GM12801 (cell line): ENCODE measurements around the gene FAM98A.

Source experiments
- TF ChIP-seq, protein P1 (sequence below): IDR thresholded peaks from one replicate; pipeline ENCODE4 v1.5.1; 2011; ENCODE audit warnings: control low read depth; ENCODE audit not compliant: insufficient read length; ENCODE audit errors: extremely low read depth

FAM98A gene

DNA sequence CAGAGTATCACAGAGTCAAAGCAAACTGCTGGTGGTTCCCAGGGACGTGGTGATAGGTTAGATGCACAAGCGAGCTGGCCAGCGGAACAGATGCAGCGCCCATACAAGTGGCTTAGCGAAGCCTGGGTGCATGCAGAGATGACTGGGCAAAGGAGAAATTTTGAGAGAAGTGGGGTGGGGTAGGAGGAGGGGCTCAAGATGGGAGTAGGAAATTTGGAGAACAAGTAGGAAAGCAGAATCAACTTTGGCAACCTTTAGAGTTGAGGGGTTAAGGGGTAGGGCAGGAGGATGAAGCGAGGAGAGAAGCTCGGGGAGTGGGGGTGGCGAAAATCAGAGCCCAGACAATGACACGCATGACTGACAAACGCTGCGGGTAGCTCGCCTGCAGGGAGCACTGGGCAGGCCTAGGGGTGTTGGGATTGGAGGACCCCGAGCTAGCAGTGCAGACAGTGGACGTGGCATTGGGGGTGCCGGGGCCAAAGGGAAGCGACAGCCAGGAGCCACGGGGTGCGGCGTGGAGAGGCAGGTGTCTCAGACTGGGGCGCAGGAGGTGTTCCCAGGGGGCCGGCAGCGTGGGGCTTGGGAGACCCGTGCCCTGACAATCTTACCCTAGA lies 431 bp downstream of the FAM98A start:
- TF ChIP-seq, protein P1, sequence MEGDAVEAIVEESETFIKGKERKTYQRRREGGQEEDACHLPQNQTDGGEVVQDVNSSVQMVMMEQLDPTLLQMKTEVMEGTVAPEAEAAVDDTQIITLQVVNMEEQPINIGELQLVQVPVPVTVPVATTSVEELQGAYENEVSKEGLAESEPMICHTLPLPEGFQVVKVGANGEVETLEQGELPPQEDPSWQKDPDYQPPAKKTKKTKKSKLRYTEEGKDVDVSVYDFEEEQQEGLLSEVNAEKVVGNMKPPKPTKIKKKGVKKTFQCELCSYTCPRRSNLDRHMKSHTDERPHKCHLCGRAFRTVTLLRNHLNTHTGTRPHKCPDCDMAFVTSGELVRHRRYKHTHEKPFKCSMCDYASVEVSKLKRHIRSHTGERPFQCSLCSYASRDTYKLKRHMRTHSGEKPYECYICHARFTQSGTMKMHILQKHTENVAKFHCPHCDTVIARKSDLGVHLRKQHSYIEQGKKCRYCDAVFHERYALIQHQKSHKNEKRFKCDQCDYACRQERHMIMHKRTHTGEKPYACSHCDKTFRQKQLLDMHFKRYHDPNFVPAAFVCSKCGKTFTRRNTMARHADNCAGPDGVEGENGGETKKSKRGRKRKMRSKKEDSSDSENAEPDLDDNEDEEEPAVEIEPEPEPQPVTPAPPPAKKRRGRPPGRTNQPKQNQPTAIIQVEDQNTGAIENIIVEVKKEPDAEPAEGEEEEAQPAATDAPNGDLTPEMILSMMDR, result no peak

- TF ChIP-seq, protein P1, result no peak
These were observed 2.1 kb downstream of the FAM98A start for GRCh38 chr2:33597026-33597425.

DNA sequence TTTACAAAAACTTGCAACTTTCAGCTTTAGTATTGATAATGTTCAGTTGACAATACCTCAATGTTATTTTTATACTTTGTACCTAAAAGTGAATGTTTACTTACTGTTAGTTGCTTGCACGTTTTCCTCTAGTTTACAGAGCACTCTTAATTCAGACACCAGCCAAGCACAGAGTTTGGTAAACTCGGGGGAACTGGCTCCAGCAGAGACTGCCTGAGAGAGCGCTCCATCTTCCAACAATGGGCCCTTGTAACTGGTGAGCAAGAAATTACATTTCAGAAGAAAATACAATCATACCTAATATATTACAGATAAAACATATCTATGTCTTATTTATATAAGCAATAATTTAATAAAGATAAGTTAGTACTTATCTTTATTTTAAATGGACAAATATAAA lies 3.7 kb downstream of the FAM98A start:
- TF ChIP-seq, protein P1, result no peak

DNA sequence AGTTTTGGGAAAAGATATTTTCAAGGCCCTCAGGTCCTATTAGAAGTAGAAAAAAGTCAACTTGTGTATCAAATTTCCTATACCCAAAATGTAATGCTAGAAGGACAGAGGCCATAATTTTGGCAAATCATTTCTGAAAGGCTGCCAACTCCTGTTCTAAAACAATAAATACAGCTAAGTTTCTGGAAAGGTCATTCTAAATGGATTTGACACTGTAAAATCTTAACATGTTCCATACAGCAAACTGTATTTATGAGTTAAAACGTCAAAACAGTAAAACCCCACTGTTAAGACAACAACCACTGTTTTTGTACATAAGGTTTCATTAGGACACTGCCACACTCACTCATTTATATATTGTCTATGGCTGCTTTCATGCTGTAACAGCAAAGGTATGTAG lies 9.7 kb downstream of the FAM98A start:
- TF ChIP-seq, protein P1, result no peak

GRCh38 chr2:33588232-33588631 lies 10.9 kb downstream of the FAM98A start:
- TF ChIP-seq, protein P1, result no peak

- TF ChIP-seq, protein P1, result no peak
These were observed 12.3 kb downstream of the FAM98A start for GRCh38 chr2:33586766-33587165.

- TF ChIP-seq, protein P1, result peak; percentile 51
These were observed 15.7 kb downstream of the FAM98A start for GRCh38 chr2:33583194-33583938.
